ENCODE results near the gene HAND1. TPM values are rescaled to one million over a fixed set of nuclear protein-coding genes. Genes with fewer than 3 reads are reported as not detected.

The HAND1 gene
- total RNA-seq, 4 donors from 2014 or later = not detected

DNA sequence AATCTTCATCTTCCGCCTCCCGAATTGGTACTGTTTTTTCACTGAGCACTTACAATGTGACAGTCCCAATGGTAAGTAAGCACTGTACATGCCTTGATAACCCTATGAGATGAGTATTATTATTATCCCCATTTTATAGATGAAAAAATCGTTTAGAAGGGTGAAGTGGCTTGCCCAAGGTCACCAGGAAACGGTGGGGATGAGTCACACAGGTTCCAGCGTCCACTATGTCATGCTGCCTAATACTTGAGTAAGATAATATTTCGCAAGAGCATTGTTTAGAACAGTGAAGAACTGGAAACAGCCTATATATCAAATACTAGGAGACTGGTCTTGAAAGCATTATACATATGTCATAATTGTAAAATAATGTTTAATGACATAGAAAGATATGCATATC is 12.9 kb downstream of the HAND1 start:
- Histone ChIP-seq H3K27me3 (peaks cover 5 to 10% (median 9%) of the 10 kb centered on the region in 3 donors), H3K27ac (no peak overlapping the region), H3K4me1 (no peaks in the 10 kb centered on the region), H3K36me3 (peaks cover 0 to 10% of the 10 kb centered on the region in 2 donors), H3K9me3 (no peaks in the 10 kb centered on the region), H3K4me3 (no peak overlapping the region)
- in situ Hi-C loops (cut with MboI; ENCODE audit: low sequenced_read_pairs in 4 of 4) (loop anchor here in 1 of 4 donors (5.0 kb wide), 1 partner anchor 142 kb away; no protein-coding TSS in a partner anchor), intact Hi-C loops (cut with DNase I; ENCODE audit: low total_unique reads) (no loop called here)
- no peak for ATAC-seq
- TF ChIP-seq POLR2A (IDR thresholded peaks at IDR 0.05) (no peak), CTCF (IDR thresholded peaks at IDR 0.05 in 4 of 5, conservative IDR thresholded peaks at IDR 0.05 in 1 of 5) (no peak)
- DNase-seq = no peak

- intact Hi-C loops (cut with DNase I; ENCODE audit: low total_unique reads) = no loop called here
These were observed 13.6 kb downstream of the HAND1 start for GRCh38 chr5:154464438-154464837.

DNA sequence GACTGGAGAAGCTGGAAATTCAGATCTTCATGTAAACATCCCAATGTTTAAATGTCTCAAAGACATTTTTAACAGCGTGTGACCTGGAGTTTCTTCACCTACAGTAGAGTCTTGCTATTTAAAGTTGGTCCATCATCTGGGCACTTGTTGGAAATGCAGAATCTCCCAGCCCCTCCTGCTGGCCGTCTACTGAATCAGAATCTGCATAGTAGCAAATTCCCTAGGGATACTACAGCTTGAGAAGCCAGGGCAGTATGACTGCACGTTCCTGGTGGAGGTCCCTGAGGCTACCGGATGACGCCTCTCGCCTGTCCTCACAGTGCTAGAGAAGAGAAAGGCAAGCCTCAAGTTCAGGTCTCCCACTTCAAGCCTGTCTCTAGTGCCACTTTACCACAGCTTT is 16.5 kb downstream of the HAND1 start:
- no peaks in the 10 kb centered on the region for H3K27me3 ChIP-seq
- no peak overlapping the region for H3K27ac ChIP-seq
- DNase-seq = no peak
- H3K4me3 ChIP-seq = no peak overlapping the region
- ATAC-seq = no peak
- no peaks in the 10 kb centered on the region for H3K9me3 ChIP-seq
- TF ChIP-seq CTCF (IDR thresholded peaks at IDR 0.05 in 4 of 5, conservative IDR thresholded peaks at IDR 0.05 in 1 of 5) (no peak), POLR2A (IDR thresholded peaks at IDR 0.05) (no peak)
- H3K4me1 ChIP-seq = no peaks in the 10 kb centered on the region
- peaks cover 0 to 29% of the 10 kb centered on the region in 2 donors for H3K36me3 ChIP-seq
- in situ Hi-C loops (cut with MboI; ENCODE audit: low sequenced_read_pairs in 4 of 4) = no loop called here
- intact Hi-C loops (cut with DNase I; ENCODE audit: low total_unique reads) = no loop called here

More at GRCh38 chr5:154464438-154464837, 13.6 kb downstream of the HAND1 start:
- Histone ChIP-seq H3K36me3 (peaks cover 0 to 10% of the 10 kb centered on the region in 2 donors), H3K4me3 (no peak overlapping the region), H3K4me1 (no peaks in the 10 kb centered on the region), H3K9me3 (no peaks in the 10 kb centered on the region), H3K27me3 (peaks cover 3 to 6% (median 6%) of the 10 kb centered on the region in 3 donors), H3K27ac (no peak overlapping the region)
- no peak for DNase-seq
- TF ChIP-seq CTCF (IDR thresholded peaks at IDR 0.05 in 4 of 5, conservative IDR thresholded peaks at IDR 0.05 in 1 of 5) (no peak), POLR2A (IDR thresholded peaks at IDR 0.05) (no peak)
- no peak for ATAC-seq
- in situ Hi-C loops (cut with MboI; ENCODE audit: low sequenced_read_pairs in 4 of 4) = no loop called here

DNA sequence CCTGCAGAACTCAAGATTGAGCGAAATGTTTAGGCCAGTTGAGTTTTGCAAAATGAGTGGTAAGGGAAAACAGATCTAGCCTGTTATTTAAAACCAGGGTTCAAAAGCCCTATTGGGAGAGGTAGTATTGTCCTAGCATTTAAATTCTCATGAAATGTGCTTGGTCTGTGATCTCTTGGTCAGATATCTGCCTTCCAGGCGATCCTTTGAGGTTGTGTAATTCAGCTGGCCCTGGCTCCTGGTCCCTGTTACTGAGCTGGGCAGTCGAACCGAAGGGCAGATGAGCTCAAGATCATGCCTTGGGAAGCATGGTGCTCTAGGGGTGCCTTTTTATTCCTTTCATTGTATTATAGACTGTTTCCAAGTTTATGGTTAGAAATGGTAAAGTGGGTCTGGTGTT is 17.9 kb downstream of the HAND1 start:
- H3K4me3 ChIP-seq = no peak overlapping the region
- no peaks in the 10 kb centered on the region for H3K27me3 ChIP-seq
- DNase-seq (no peak), ATAC-seq (no peak)
- TF ChIP-seq POLR2A (IDR thresholded peaks at IDR 0.05) (no peak), CTCF (IDR thresholded peaks at IDR 0.05 in 4 of 5, conservative IDR thresholded peaks at IDR 0.05 in 1 of 5) (no peak)
- H3K27ac ChIP-seq = no peak overlapping the region
- in situ Hi-C loops (cut with MboI; ENCODE audit: low sequenced_read_pairs in 4 of 4) = no loop called here
- no peaks in the 10 kb centered on the region for H3K9me3 ChIP-seq
- no peaks in the 10 kb centered on the region for H3K4me1 ChIP-seq
- H3K36me3 ChIP-seq = peaks cover 0 to 42% of the 10 kb centered on the region in 2 donors
- intact Hi-C loops (cut with DNase I; ENCODE audit: low total_unique reads) = no loop called here

GRCh38 chr5:154459015-154459414 is 19.0 kb downstream of the HAND1 start:
- intact Hi-C loops (cut with DNase I; ENCODE audit: low total_unique reads) = no loop called here
- no peaks in the 10 kb centered on the region for H3K9me3 ChIP-seq
- TF ChIP-seq CTCF (IDR thresholded peaks at IDR 0.05 in 4 of 5, conservative IDR thresholded peaks at IDR 0.05 in 1 of 5) (no peak), POLR2A (IDR thresholded peaks at IDR 0.05) (no peak)
- no peak for DNase-seq
- H3K27me3 ChIP-seq = no peaks in the 10 kb centered on the region
- no peak for ATAC-seq
- no peaks in the 10 kb centered on the region for H3K4me1 ChIP-seq
- in situ Hi-C loops (cut with MboI; ENCODE audit: low sequenced_read_pairs in 4 of 4) = no loop called here
- peaks cover 0 to 54% of the 10 kb centered on the region in 2 donors for H3K36me3 ChIP-seq
- no peak overlapping the region for H3K4me3 ChIP-seq
- no peak overlapping the region for H3K27ac ChIP-seq
